T1000 (cell line): ENCODE measurements around the gene PICK1.

Source experiments
- DNase-seq: peaks from one replicate; lab custom pipeline; 2025; ENCODE audit warnings: mixed read lengths; lab: John Stamatoyannopoulos, UW

Gene PICK1

GRCh38 chr22:38087855-38088254 is 30.7 kb downstream of the PICK1 start:
- DNase-seq, result no peak

GRCh38 chr22:38088629-38089473 is 31.6 kb downstream of the PICK1 start:
- no peak for DNase-seq

- DNase-seq, result no peak
These were observed 32.3 kb downstream of the PICK1 start for GRCh38 chr22:38089474-38089851.

- no peak for DNase-seq
These were observed 39.9 kb downstream of the PICK1 start for GRCh38 chr22:38097058-38097457.

- no peak for DNase-seq
These were observed 40.6 kb downstream of the PICK1 start for GRCh38 chr22:38097557-38098409.

- no peak for DNase-seq
These were observed 41.4 kb downstream of the PICK1 start for GRCh38 chr22:38098410-38099249.

- DNase-seq, result no peak
These were observed 46.4 kb downstream of the PICK1 start for GRCh38 chr22:38103641-38104040.

GRCh38 chr22:38104084-38104483 is 46.9 kb downstream of the PICK1 start:
- DNase-seq, result no peak

- DNase-seq, result no peak
These were observed 49.8 kb downstream of the PICK1 start for GRCh38 chr22:38106814-38107578.

- DNase-seq, result no peak
These were observed 50.7 kb downstream of the PICK1 start for GRCh38 chr22:38107692-38108515.

- DNase-seq, result no peak
These were observed 51.5 kb downstream of the PICK1 start for GRCh38 chr22:38108561-38109319.

GRCh38 chr22:38109371-38110001 is 52.3 kb downstream of the PICK1 start:
- peak; percentile 29 for DNase-seq

- DNase-seq, result no peak
These were observed 53.0 kb downstream of the PICK1 start, which contains the start of gene BAIAP2L2 for GRCh38 chr22:38110008-38110862. Gene BAIAP2L2, minus strand, starts transcription at chr22:38110684. Its CDS starts 159 bp downstream, at chr22:38110525.

GRCh38 chr22:38110863-38111852 is 54.0 kb downstream of the PICK1 start:
- DNase-seq, result no peak

- no peak for DNase-seq
These were observed 54.7 kb downstream of the PICK1 start for GRCh38 chr22:38111925-38112355.

- no peak for DNase-seq
These were observed 55.2 kb downstream of the PICK1 start for GRCh38 chr22:38112381-38112780.
